ENCODE data around the gene TMTC1. TPM values are rescaled to one million over a fixed set of nuclear protein-coding genes. Genes with fewer than 3 reads are reported as not detected.
A peak's percentile ranks its signal among the peaks of the same experiment; 100 is the strongest.
"Not testable (repeated sequence)": the region's sequence is repeated elsewhere in the genome, so short reads cannot be mapped to it uniquely, and the experiment has no call there.

Gene TMTC1
- total RNA-seq, 1 donor from 2014 or later, result 33.2 TPM

GRCh38 chr12:29649722-29650121 is 134.0 kb downstream of the TMTC1 start:
- DNase-seq (ENCODE audit: low spot score), result no peak
- intact Hi-C loops (cut with DNase I), result no loop called here

- no peak for DNase-seq (ENCODE audit: low spot score)
- intact Hi-C loops (cut with DNase I), result loop anchor here (5.0 kb wide), 1 partner anchor 92 kb away; no protein-coding TSS in a partner anchor
Measured at GRCh38 chr12:29644536-29645162, 139.1 kb downstream of the TMTC1 start.

- intact Hi-C loops (cut with DNase I), result loop anchor here (2.0 to 5.0 kb wide), 2 partner anchors 88 to 142 kb away; partner anchors contain the start of gene TMTC1
Measured at GRCh38 chr12:29640589-29641345, 143.0 kb downstream of the TMTC1 start.

GRCh38 chr12:29639893-29640495 is 143.7 kb downstream of the TMTC1 start:
- DNase-seq (ENCODE audit: low spot score), result no peak

More at GRCh38 chr12:29640589-29641345, 143.0 kb downstream of the TMTC1 start:
- peak; percentile 77 for DNase-seq (ENCODE audit: low spot score)

GRCh38 chr12:29638528-29638927 is 145.2 kb downstream of the TMTC1 start:
- intact Hi-C loops (cut with DNase I), result no loop called here

More at GRCh38 chr12:29639893-29640495, 143.7 kb downstream of the TMTC1 start:
- intact Hi-C loops (cut with DNase I), result loop anchor here (2.0 to 5.0 kb wide), 2 partner anchors 88 to 143 kb away; partner anchors contain the start of gene TMTC1

GRCh38 chr12:29634057-29634456 is 149.7 kb downstream of the TMTC1 start:
- no peak for DNase-seq (ENCODE audit: low spot score)
- intact Hi-C loops (cut with DNase I), result no loop called here

More at GRCh38 chr12:29638528-29638927, 145.2 kb downstream of the TMTC1 start:
- DNase-seq (ENCODE audit: low spot score), result no peak

GRCh38 chr12:29630164-29630563 is 153.6 kb downstream of the TMTC1 start:
- DNase-seq (ENCODE audit: low spot score); intact Hi-C loops (cut with DNase I): not testable (repeated sequence)

- DNase-seq (ENCODE audit: low spot score), result no peak
- intact Hi-C loops (cut with DNase I), result no loop called here
Measured at GRCh38 chr12:29627221-29627620, 156.5 kb downstream of the TMTC1 start.

- intact Hi-C loops (cut with DNase I), result no loop called here
- no peak for DNase-seq (ENCODE audit: low spot score)
Measured at GRCh38 chr12:29625359-29625953, 158.3 kb downstream of the TMTC1 start.

- intact Hi-C loops (cut with DNase I), result no loop called here
Measured at GRCh38 chr12:29622251-29622650, 161.5 kb downstream of the TMTC1 start.

GRCh38 chr12:29620030-29620429 is 163.7 kb downstream of the TMTC1 start:
- DNase-seq (ENCODE audit: low spot score), result no peak
- intact Hi-C loops (cut with DNase I), result no loop called here

More at GRCh38 chr12:29622251-29622650, 161.5 kb downstream of the TMTC1 start:
- DNase-seq (ENCODE audit: low spot score), result no peak

GRCh38 chr12:29617407-29617803 is 166.3 kb downstream of the TMTC1 start:
- intact Hi-C loops (cut with DNase I), result no loop called here
- DNase-seq (ENCODE audit: low spot score), result no peak

- DNase-seq (ENCODE audit: low spot score), result no peak
- intact Hi-C loops (cut with DNase I), result no loop called here
Measured at GRCh38 chr12:29616664-29617406, 166.9 kb downstream of the TMTC1 start.

GRCh38 chr12:29614694-29615325 is 168.9 kb downstream of the TMTC1 start:
- no peak for DNase-seq (ENCODE audit: low spot score)
- intact Hi-C loops (cut with DNase I), result no loop called here

GRCh38 chr12:29612912-29613311 is 170.8 kb downstream of the TMTC1 start:
- no peak for DNase-seq (ENCODE audit: low spot score)
- intact Hi-C loops (cut with DNase I), result no loop called here

- no peak for DNase-seq (ENCODE audit: low spot score)
- intact Hi-C loops (cut with DNase I), result no loop called here
Measured at GRCh38 chr12:29611906-29612305, 171.8 kb downstream of the TMTC1 start.

- intact Hi-C loops (cut with DNase I), result no loop called here
- no peak for DNase-seq (ENCODE audit: low spot score)
Measured at GRCh38 chr12:29610473-29611170, 173.1 kb downstream of the TMTC1 start.

All from cardiac septum (tissue), 1 donor.